H1 (cell line): ENCODE data around the gene RNF113B. TPM values are rescaled to one million over a fixed set of nuclear protein-coding genes. Genes with fewer than 3 reads are reported as not detected.

Source experiments
- CTCF ChIA-PET: fragments of 300-600 bp; sonication (Branson Sonifier 250); formaldehyde crosslinking; loops from one replicate; lab custom pipeline; 2021; ENCODE audit not compliant: partially characterized antibody; lab: Charles Lee
- POLR2A ChIA-PET: fragments of 300-600 bp; sonication (Branson Sonifier 250); formaldehyde crosslinking; loops from one replicate; lab custom pipeline; 2021; ENCODE audit warnings: inconsistent platforms; ENCODE audit not compliant: partially characterized antibody; lab: Charles Lee
- DNase-seq, 2 experiments: peaks; one replicate each; pipeline versions ENCODE4 v3.0.0 to v3.0.0-alpha.2; 2010 to 2022; ENCODE audit warnings: low spot score in 2 of 2, low read depth in 1 of 2, mixed read lengths in 1 of 2
- FAIRE-seq: peaks from 2 replicates; lab custom pipeline; 2011; peaks lifted over from hg19 to GRCh38; lab: Jason Lieb, UNC
- H2AFZ ChIP-seq: 2 replicates; pipeline ENCODE4 v1.8.1; 2012; ENCODE audit warnings: low read length, inconsistent platforms
- H2AK5ac ChIP-seq: 2 replicates; pipeline ENCODE4 v1.6.1; 2013; ENCODE audit warnings: low read depth, low read length
- H2BK120ac ChIP-seq: replicated peaks from 2 replicates; pipeline ENCODE3; 2013; ENCODE audit warnings: low read depth, low read length, inconsistent platforms
- H2BK12ac ChIP-seq: 2 replicates; pipeline ENCODE4 v1.6.1; 2013; ENCODE audit warnings: low read depth, low read length
- H2BK15ac ChIP-seq: 2 replicates; pipeline ENCODE4 v1.6.1; 2013; ENCODE audit warnings: low read length
- H2BK20ac ChIP-seq: 2 replicates; pipeline ENCODE4 v1.6.1; 2013; ENCODE audit warnings: low read length
- H2BK5ac ChIP-seq: 2 replicates; pipeline ENCODE4 v1.6.1; 2013; ENCODE audit warnings: low read depth, low read length
- H3K14ac ChIP-seq: 2 replicates; pipeline ENCODE4 v1.6.1; 2013; ENCODE audit warnings: inconsistent platforms; ENCODE audit not compliant: insufficient read length
- H3K18ac ChIP-seq: 2 replicates; pipeline ENCODE4 v1.6.1; 2013; ENCODE audit warnings: low read length; ENCODE audit errors: extremely low read depth
- H3K23ac ChIP-seq: 2 replicates; pipeline ENCODE4 v1.6.1; 2013; ENCODE audit warnings: inconsistent platforms; ENCODE audit not compliant: insufficient read length
- H3K23me2 ChIP-seq: 2 replicates; pipeline ENCODE4 v1.6.1; 2013; ENCODE audit warnings: low read depth, low read length
- H3K27ac ChIP-seq: 2 replicates; pipeline ENCODE4 v1.6.1; 2011; ENCODE audit warnings: low read depth, low read length, inconsistent platforms
- H3K27me3 ChIP-seq, 4 experiments: replicated peaks in 1 of 4; 1 replicate in 1 of 4; 2 replicates in 3 of 4; pipeline versions ENCODE4 v1.6.1 to v1.8.1; 2011 to 2013; ENCODE audit warnings: low read length in 3 of 4, mild to moderate bottlenecking in 3 of 4, inconsistent platforms in 2 of 4, mixed read lengths in 2 of 4, moderate library complexity in 1 of 4; ENCODE audit not compliant: control insufficient read depth in 3 of 4, insufficient read depth in 3 of 4; ENCODE audit errors: extremely low read depth in 1 of 4
- H3K36me3 ChIP-seq, 4 experiments: 2 replicates each; pipeline versions ENCODE4 v1.6.1 to v1.8.1; 2011 to 2013; ENCODE audit warnings: mild to moderate bottlenecking in 4 of 4, low read length in 3 of 4, moderate library complexity in 2 of 4, control low read depth in 1 of 4, inconsistent platforms in 1 of 4; ENCODE audit not compliant: insufficient read depth in 4 of 4, control insufficient read depth in 2 of 4
- H3K4ac ChIP-seq: replicated peaks from 2 replicates; pipeline ENCODE3; 2013; ENCODE audit warnings: low read length, low read depth, mixed read lengths, inconsistent platforms; ENCODE audit not compliant: insufficient read length
- H3K4me1 ChIP-seq, 4 experiments: replicated peaks in 1 of 4; 1 replicate in 1 of 4; 2 replicates in 3 of 4; pipeline versions ENCODE4 v1.6.1 to v1.8.1; 2011 to 2013; ENCODE audit warnings: low read length in 3 of 4, inconsistent platforms in 2 of 4, mixed read lengths in 1 of 4; ENCODE audit not compliant: insufficient read depth in 4 of 4, control insufficient read depth in 3 of 4
- H3K4me2 ChIP-seq, 2 experiments: 2 replicates each; pipeline versions ENCODE4 v1.6.1 to v1.8.1; 2011 to 2013; ENCODE audit warnings: low read depth in 2 of 2, low read length in 2 of 2, control low read depth in 1 of 2, inconsistent platforms in 1 of 2, mild to moderate bottlenecking in 1 of 2; ENCODE audit not compliant: insufficient read depth in 1 of 2
- H3K4me3 ChIP-seq, 4 experiments: fragments of 200-600, 300-600 bp in 1 of 4; sonication (generic), shearing (Covaris generic), sonication (Bioruptor Twin) in 1 of 4; 2 replicates each; pipeline versions ENCODE4 v1.5.1 to v1.8.1; 2011 to 2016; ENCODE audit warnings: low read length in 4 of 4, low read depth in 3 of 4, control low read depth in 2 of 4, inconsistent platforms in 2 of 4, mild to moderate bottlenecking in 2 of 4, mixed read lengths in 1 of 4, moderate library complexity in 1 of 4; ENCODE audit not compliant: insufficient read depth in 2 of 4; ENCODE audit errors: extremely low read depth in 1 of 4
- H3K56ac ChIP-seq: replicated peaks from 2 replicates; pipeline ENCODE3; 2013; ENCODE audit warnings: low read depth, mild to moderate bottlenecking, mixed read lengths, low read length, inconsistent platforms; ENCODE audit not compliant: insufficient read length
- H3K79me1 ChIP-seq: 2 replicates; pipeline ENCODE4 v1.6.1; 2013; ENCODE audit warnings: low read depth, low read length, control low read depth
- H3K79me2 ChIP-seq, 2 experiments: 2 replicates each; pipeline versions ENCODE4 v1.6.1 to v1.8.1; 2012 to 2013; ENCODE audit warnings: low read length in 2 of 2, mild to moderate bottlenecking in 2 of 2, inconsistent platforms in 1 of 2; ENCODE audit not compliant: insufficient read depth in 2 of 2, control insufficient read depth in 1 of 2
- H3K9ac ChIP-seq, 4 experiments: replicated peaks in 1 of 4; 1 replicate in 1 of 4; 2 replicates in 3 of 4; pipeline versions ENCODE4 v1.6.1 to v1.8.1; 2011 to 2013; ENCODE audit warnings: low read depth in 3 of 4, low read length in 3 of 4, control low read depth in 2 of 4, mild to moderate bottlenecking in 2 of 4, moderate library complexity in 2 of 4, inconsistent platforms in 1 of 4; ENCODE audit errors: extremely low read depth in 1 of 4
- H3K9me3 ChIP-seq, 2 experiments: 2 replicates each; pipeline versions ENCODE4 v1.6.1 to v1.8.1; 2012 to 2013; ENCODE audit warnings: mild to moderate bottlenecking in 2 of 2, moderate library complexity in 2 of 2, control low read depth in 1 of 2, inconsistent platforms in 1 of 2, low read depth in 1 of 2, low read length in 1 of 2, mixed read lengths in 1 of 2; ENCODE audit not compliant: insufficient read depth in 2 of 2
- H4K20me1 ChIP-seq, 2 experiments: replicated peaks in 1 of 2; 2 replicates each; pipeline versions ENCODE3 to v1.8.1; 2011 to 2013; ENCODE audit warnings: inconsistent platforms in 2 of 2, low read length in 2 of 2, mild to moderate bottlenecking in 1 of 2; ENCODE audit not compliant: insufficient read depth in 2 of 2, control insufficient read depth in 1 of 2
- H4K5ac ChIP-seq: 2 replicates; pipeline ENCODE4 v1.6.1; 2013; ENCODE audit warnings: low read length, low read depth, mixed read lengths, inconsistent platforms; ENCODE audit not compliant: insufficient read length
- H4K8ac ChIP-seq: 2 replicates; pipeline ENCODE4 v1.8.0; 2013; ENCODE audit warnings: mild to moderate bottlenecking, moderate library complexity, low read length, inconsistent platforms; ENCODE audit not compliant: insufficient read depth; ENCODE audit errors: extremely low read depth
- H4K91ac ChIP-seq: replicated peaks from 2 replicates; pipeline ENCODE3; 2013; ENCODE audit warnings: low read length, mixed read lengths, inconsistent platforms; ENCODE audit not compliant: insufficient read length
- BACH1 ChIP-seq: IDR thresholded peaks from 2 replicates; pipeline ENCODE4 v1.6.1; 2012; ENCODE audit warnings: low read length, improper control_type of control experiment
- CBX8 ChIP-seq: fragments of 300-800, 300-1000 bp; sonication (generic); IDR thresholded peaks from 2 replicates; pipeline ENCODE4 v1.7.1; 2016; ENCODE audit warnings: low read depth, low read length, borderline replicate concordance
- CHD1 ChIP-seq: IDR thresholded peaks from 2 replicates; pipeline ENCODE4 v1.6.1; 2012; ENCODE audit warnings: low read depth, low read length, improper control_type of control experiment
- EGR1 ChIP-seq: IDR thresholded peaks from 2 replicates; pipeline ENCODE4 v1.6.1; 2011; ENCODE audit warnings: low read depth, low read length, borderline replicate concordance
- EZH2 ChIP-seq: fragments of 200-600 bp; sonication (generic); IDR thresholded peaks from 2 replicates; pipeline ENCODE4 v1.7.1; 2012; ENCODE audit warnings: low read depth, mild to moderate bottlenecking, moderate library complexity, low read length, inconsistent platforms; ENCODE audit not compliant: severe bottlenecking
- NRF1 ChIP-seq: IDR thresholded peaks from 2 replicates; pipeline ENCODE4 v1.6.1; 2011; ENCODE audit warnings: mild to moderate bottlenecking, low read depth, low read length, improper control_type of control experiment
- RAD21 ChIP-seq, 2 experiments: IDR thresholded peaks in 1 of 2; conservative IDR thresholded peaks in 1 of 2; 2 replicates each; pipeline ENCODE4 v1.6.1; 2011; ENCODE audit warnings: low read depth in 2 of 2, low read length in 2 of 2, improper control_type of control experiment in 1 of 2, inconsistent platforms in 1 of 2, mild to moderate bottlenecking in 1 of 2, moderate library complexity in 1 of 2
- SIN3A ChIP-seq, 2 experiments: IDR thresholded peaks in 1 of 2; conservative IDR thresholded peaks in 1 of 2; 2 replicates each; pipeline ENCODE4 v1.6.1; 2011 to 2012; ENCODE audit warnings: low read length in 2 of 2, improper control_type of control experiment in 1 of 2, low read depth in 1 of 2, mild to moderate bottlenecking in 1 of 2
- TCF12 ChIP-seq: IDR thresholded peaks from 2 replicates; pipeline ENCODE4 v1.6.1; 2011; ENCODE audit warnings: low read depth, mild to moderate bottlenecking, low read length
- WGBS, 2 experiments: shearing (Covaris generic) in 1 of 2; methylation state at CpG; one replicate each; pipeline versions ENCODE4 v1.1.6 to v1.1.7; 2013 to 2015; ENCODE audit warnings: low lambda C conversion rate in 2 of 2, mixed read lengths in 2 of 2, inconsistent platforms in 1 of 2, low coverage in 1 of 2, missing lambda C conversion rate in 1 of 2; ENCODE audit not compliant: insufficient replicate concordance in 2 of 2, insufficient coverage in 1 of 2, insufficient read length in 1 of 2; ENCODE audit errors: extremely low coverage in 1 of 2, missing lambda C conversion rate in 1 of 2; 5-methylcytosine and 5-hydroxymethylcytosine counted together
- polyA plus RNA-seq, 7 experiments: library from polyadenylated mRNA; depleted of rRNA in 3 of 7; stranded (reverse) in 5 of 7; unstranded in 2 of 7; fragments of >200 nt in 5 of 7; fragments of 200-250 nt in 2 of 7; gene quantifications; 1 replicate in 5 of 7; 2 replicates in 1 of 7; 4 replicates in 1 of 7; pipeline versions ENCODE4 v1.2.1 to v1.2.3, GENCODE V29; 2011 to 2013; ENCODE audit warnings: missing spikeins in 2 of 7, mixed read lengths in 2 of 7
- total RNA-seq: library from RNA; stranded (reverse); fragmentation: NEBNext Ultra II Directional; extraction: Animal tissue kit (Norgen Biotek cat#: 25700); gene quantifications from 2 replicates; pipeline ENCODE4 v1.2.1, GENCODE V29; 2021

The RNF113B gene
- total and polyA plus RNA-seq, 2 of the 8 experiments (the other 6 are each of a cell fraction or from before 2014, with no cell fraction given), result not detected

GRCh38 chr13:98215508-98215907 is 38.4 kb upstream of the RNF113B start:
- FAIRE-seq (no peak), DNase-seq (no peak)
- H3K18ac ChIP-seq, result no peak overlapping the region
- H2AFZ ChIP-seq, result no peak overlapping the region
- H4K20me1 ChIP-seq, result no peaks in the 10 kb centered on the region
- no peaks in the 10 kb centered on the region for H3K27me3 ChIP-seq
- TF ChIP-seq EZH2 (no peak), CHD1 (no peak), RAD21 (IDR thresholded peaks at IDR 0.05 in 1 of 2, conservative IDR thresholded peaks at IDR 0.05 in 1 of 2; ENCODE audit: low read depth in 2 of 2, low read length in 2 of 2) (no peak), SIN3A (conservative IDR thresholded peaks at IDR 0.05 in 1 of 2, IDR thresholded peaks at IDR 0.05 in 1 of 2; ENCODE audit: low read depth in 1 of 2, low read length in 2 of 2) (no peak), NRF1 (no peak), EGR1 (no peak), TCF12 (no peak), BACH1 (no peak), CBX8 (no peak)
- H4K91ac ChIP-seq, result no peak overlapping the region
- no peak overlapping the region for H3K4ac ChIP-seq
- ChIA-PET POLR2A (no interaction called here), CTCF (interaction anchor here (1.5 kb wide), 1 partner anchor 27 kb away, joined by 3 read pairs; no protein-coding TSS in a partner anchor)
- peaks cover 0 to 22% (median 9%) of the 10 kb centered on the region in 4 experiments; a peak in 3 of 8 replicates for H3K36me3 ChIP-seq
- peaks cover 4 to 5% of the 10 kb centered on the region in 2 experiments; a peak in 3 of 4 replicates for H3K9me3 ChIP-seq
- H2BK12ac ChIP-seq, result no peak overlapping the region
- H3K23me2 ChIP-seq, result no peaks in the 10 kb centered on the region
- no peak overlapping the region for H2AK5ac ChIP-seq
- H3K56ac ChIP-seq, result no peak overlapping the region
- H3K23ac ChIP-seq, result no peak overlapping the region
- no peak overlapping the region for H3K27ac ChIP-seq
- H3K4me2 ChIP-seq, result no peak overlapping the region
- H2BK5ac ChIP-seq, result no peak overlapping the region
- 87% methylated on average over 6 of the region's 6 CpGs; no CpG with 5 or more reads in 1 of the 2 experiments for WGBS, 2 experiments
- no peak overlapping the region for H3K14ac ChIP-seq
- no peak overlapping the region for H4K8ac ChIP-seq
- H3K9ac ChIP-seq, result no peak overlapping the region
- peaks cover 0 to 10% (median 0%) of the 10 kb centered on the region in 4 experiments; a peak in 2 of 7 replicates for H3K4me1 ChIP-seq
- peaks cover 0 to 24% of the 10 kb centered on the region in 2 experiments; a peak in 3 of 4 replicates for H3K79me2 ChIP-seq
- H2BK15ac ChIP-seq, result no peak overlapping the region
- no peak overlapping the region for H2BK120ac ChIP-seq
- H2BK20ac ChIP-seq, result no peak overlapping the region
- H3K79me1 ChIP-seq, result peaks cover 4% of the 10 kb centered on the region; the same call in 1 of the 2 replicates
- H3K4me3 ChIP-seq, result no peak overlapping the region
- no peak overlapping the region for H4K5ac ChIP-seq
